ENCODE data around the gene RPL19. TPM values are rescaled to one million over a fixed set of nuclear protein-coding genes. Genes with fewer than 3 reads are reported as not detected.
"Not testable (repeated sequence)": the region's sequence is repeated elsewhere in the genome, so short reads cannot be mapped to it uniquely, and the experiment has no call there.

The RPL19 gene
- total and polyA plus RNA-seq, 4 donors: 475 to 999 (median 749) TPM

- Histone ChIP-seq H3K4me3 (ENCODE audit: low read depth in 1 of 3, low read length in 3 of 3) (no peak overlapping the region), H3K4me1 (ENCODE audit: control insufficient read depth in 4 of 4, insufficient read depth in 4 of 4, low read length in 3 of 4) (peaks cover 0 to 4% (median 0%) of the 10 kb centered on the region in 4 donors), H3K27me3 (ENCODE audit: control insufficient read depth in 4 of 4, insufficient read depth in 4 of 4, low read length in 3 of 4) (no peaks in the 10 kb centered on the region), H3K9me3 (ENCODE audit: control insufficient read depth in 4 of 4, low read length in 3 of 4) (no peaks in the 10 kb centered on the region), H3K27ac (ENCODE audit: low read depth in 1 of 2, low read length in 2 of 2) (no peak overlapping the region), H3K36me3 (ENCODE audit: control insufficient read depth in 4 of 4, insufficient read depth in 3 of 4, low read depth in 1 of 4, low read length in 3 of 4) (no peaks in the 10 kb centered on the region), H3K9ac (ENCODE audit: low read depth in 1 of 2, low read length in 2 of 2) (no peak overlapping the region)
- DNase-seq (ENCODE audit: low spot score): no peak
- TF ChIP-seq FOXA2 (IDR thresholded peaks at IDR 0.05) (no peak), FOXA1 (IDR thresholded peaks at IDR 0.05) (no peak), JUND (IDR thresholded peaks at IDR 0.05) (no peak), ZBTB33 (IDR thresholded peaks at IDR 0.05) (no peak), REST (IDR thresholded peaks at IDR 0.05) (no peak), HNF4G (IDR thresholded peaks at IDR 0.05) (no peak), TAF1 (conservative IDR thresholded peaks at IDR 0.05) (no peak)
- 67% methylated on average over 3 of the region's 3 CpGs for WGBS
Observed at GRCh38 chr17:39246274-39246673, 46.2 kb downstream of the RPL19 start.

- H3K27me3 ChIP-seq (ENCODE audit: control insufficient read depth in 4 of 4, insufficient read depth in 4 of 4, low read length in 3 of 4); H3K27ac ChIP-seq (ENCODE audit: low read depth in 1 of 2, low read length in 2 of 2); DNase-seq (ENCODE audit: low spot score); H3K36me3 ChIP-seq (ENCODE audit: control insufficient read depth in 4 of 4, insufficient read depth in 3 of 4, low read depth in 1 of 4, low read length in 3 of 4); H3K9ac ChIP-seq (ENCODE audit: low read depth in 1 of 2, low read length in 2 of 2); H3K4me3 ChIP-seq (ENCODE audit: low read depth in 1 of 3, low read length in 3 of 3); H3K9me3 ChIP-seq (ENCODE audit: control insufficient read depth in 4 of 4, low read length in 3 of 4); H3K4me1 ChIP-seq (ENCODE audit: control insufficient read depth in 4 of 4, insufficient read depth in 4 of 4, low read length in 3 of 4): not testable (repeated sequence)
- 96% methylated on average over 12 of the region's 12 CpGs for WGBS
Observed at GRCh38 chr17:39250076-39250475, 50.0 kb downstream of the RPL19 start.

GRCh38 chr17:39251997-39252396, 51.9 kb downstream of the RPL19 start:
- no peak overlapping the region for H3K9ac ChIP-seq (ENCODE audit: low read depth in 1 of 2, low read length in 2 of 2)
- no peak overlapping the region for H3K27ac ChIP-seq (ENCODE audit: low read depth in 1 of 2, low read length in 2 of 2)
- H3K4me1 ChIP-seq (ENCODE audit: control insufficient read depth in 4 of 4, insufficient read depth in 4 of 4, low read length in 3 of 4): peaks cover under 1 to 18% (median 5%) of the 10 kb centered on the region in 4 donors
- H3K27me3 ChIP-seq (ENCODE audit: control insufficient read depth in 4 of 4, insufficient read depth in 4 of 4, low read length in 3 of 4): no peaks in the 10 kb centered on the region
- peaks cover 0 to 8% (median 4%) of the 10 kb centered on the region in 4 donors for H3K36me3 ChIP-seq (ENCODE audit: control insufficient read depth in 4 of 4, insufficient read depth in 3 of 4, low read depth in 1 of 4, low read length in 3 of 4)
- TF ChIP-seq JUND (IDR thresholded peaks at IDR 0.05) (no peak), CTCF (IDR thresholded peaks at IDR 0.05; ENCODE audit: low read depth, low read length, missing input control) (no peak), FOXA1 (IDR thresholded peaks at IDR 0.05) (no peak), FOXA2 (IDR thresholded peaks at IDR 0.05) (no peak), NR2F2 (IDR thresholded peaks at IDR 0.05) (no peak), EGR1 (IDR thresholded peaks at IDR 0.05; ENCODE audit: low read depth in 2 of 2) (no peak), ATF3 (IDR thresholded peaks at IDR 0.05) (no peak), MAX (IDR thresholded peaks at IDR 0.05) (no peak), RAD21 (IDR thresholded peaks at IDR 0.05) (no peak), HNF4A (conservative IDR thresholded peaks at IDR 0.05) (no peak), RXRA (IDR thresholded peaks at IDR 0.05) (no peak), ZBTB33 (IDR thresholded peaks at IDR 0.05) (no peak), SP1 (IDR thresholded peaks at IDR 0.05) (no peak), YY1 (IDR thresholded peaks at IDR 0.05) (no peak)
- no peak overlapping the region for H3K4me3 ChIP-seq (ENCODE audit: low read depth in 1 of 3, low read length in 3 of 3)
- 93% methylated on average over 1 of the region's 1 CpG for WGBS
- no peaks in the 10 kb centered on the region for H3K9me3 ChIP-seq (ENCODE audit: control insufficient read depth in 4 of 4, low read length in 3 of 4)
- DNase-seq (ENCODE audit: low spot score): no peak

Data from liver (tissue), 9 donors.